ENCODE results near the gene UNC13C. TPM values are rescaled to one million over a fixed set of nuclear protein-coding genes. Genes with fewer than 3 reads are reported as not detected.

Gene UNC13C
- total and polyA plus RNA-seq, 4 donors: 0.05 to 16.0 (median 0.12) TPM; not detected in 1

DNA sequence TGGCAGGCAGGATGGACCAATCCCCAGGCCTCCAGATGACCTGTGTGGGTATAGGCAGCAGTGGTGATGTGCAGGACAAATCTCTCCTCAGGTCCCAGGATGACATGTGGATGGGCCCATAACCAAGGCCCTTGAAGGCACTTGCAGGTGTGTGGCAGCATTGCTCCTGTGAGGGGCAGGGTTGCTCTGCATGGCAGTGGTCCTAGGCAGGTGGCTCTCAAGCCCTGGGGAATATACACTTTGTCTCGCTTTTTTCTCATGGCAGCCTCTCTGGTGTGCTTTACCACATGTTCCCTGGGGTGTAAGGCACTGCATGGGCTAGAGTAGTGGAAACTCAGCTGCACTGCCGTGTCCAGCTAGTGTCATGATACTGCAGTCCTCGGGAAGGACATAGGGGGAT is 503.6 kb downstream of the UNC13C start:
- Histone ChIP-seq H3K36me3 (ENCODE audit: control insufficient read depth in 4 of 4, insufficient read depth in 4 of 4, low read length in 4 of 4) (no peaks in the 10 kb centered on the region), H3K4me3 (no peak overlapping the region), H3K4me1 (ENCODE audit: control insufficient read depth in 5 of 5, insufficient read depth in 5 of 5, low read length in 5 of 5) (no peaks in the 10 kb centered on the region), H3K9ac (ENCODE audit: insufficient read depth in 1 of 2, low read length in 2 of 2) (no peak overlapping the region), H3K27me3 (ENCODE audit: control insufficient read depth in 3 of 3, insufficient read depth in 3 of 3, low read length in 2 of 3) (no peaks in the 10 kb centered on the region), H3K9me3 (ENCODE audit: control insufficient read depth in 4 of 4, insufficient read depth in 3 of 4, low read length in 3 of 4) (peaks cover 0 to 2% (median 0%) of the 10 kb centered on the region in 4 donors), H3K27ac (ENCODE audit: low read depth in 1 of 2, low read length in 1 of 2) (no peak overlapping the region)
- no peak for DNase-seq
- 79 to 92% methylated on average over 3 of the region's 3 CpGs for WGBS, 2 donors
- TF ChIP-seq, protein P1, sequence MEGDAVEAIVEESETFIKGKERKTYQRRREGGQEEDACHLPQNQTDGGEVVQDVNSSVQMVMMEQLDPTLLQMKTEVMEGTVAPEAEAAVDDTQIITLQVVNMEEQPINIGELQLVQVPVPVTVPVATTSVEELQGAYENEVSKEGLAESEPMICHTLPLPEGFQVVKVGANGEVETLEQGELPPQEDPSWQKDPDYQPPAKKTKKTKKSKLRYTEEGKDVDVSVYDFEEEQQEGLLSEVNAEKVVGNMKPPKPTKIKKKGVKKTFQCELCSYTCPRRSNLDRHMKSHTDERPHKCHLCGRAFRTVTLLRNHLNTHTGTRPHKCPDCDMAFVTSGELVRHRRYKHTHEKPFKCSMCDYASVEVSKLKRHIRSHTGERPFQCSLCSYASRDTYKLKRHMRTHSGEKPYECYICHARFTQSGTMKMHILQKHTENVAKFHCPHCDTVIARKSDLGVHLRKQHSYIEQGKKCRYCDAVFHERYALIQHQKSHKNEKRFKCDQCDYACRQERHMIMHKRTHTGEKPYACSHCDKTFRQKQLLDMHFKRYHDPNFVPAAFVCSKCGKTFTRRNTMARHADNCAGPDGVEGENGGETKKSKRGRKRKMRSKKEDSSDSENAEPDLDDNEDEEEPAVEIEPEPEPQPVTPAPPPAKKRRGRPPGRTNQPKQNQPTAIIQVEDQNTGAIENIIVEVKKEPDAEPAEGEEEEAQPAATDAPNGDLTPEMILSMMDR (IDR thresholded peaks at IDR 0.05; ENCODE audit: control extremely low read depth, extremely low read depth): no peak
- no peak for ATAC-seq (ENCODE audit: insufficient read depth, low FRiP score)

DNA sequence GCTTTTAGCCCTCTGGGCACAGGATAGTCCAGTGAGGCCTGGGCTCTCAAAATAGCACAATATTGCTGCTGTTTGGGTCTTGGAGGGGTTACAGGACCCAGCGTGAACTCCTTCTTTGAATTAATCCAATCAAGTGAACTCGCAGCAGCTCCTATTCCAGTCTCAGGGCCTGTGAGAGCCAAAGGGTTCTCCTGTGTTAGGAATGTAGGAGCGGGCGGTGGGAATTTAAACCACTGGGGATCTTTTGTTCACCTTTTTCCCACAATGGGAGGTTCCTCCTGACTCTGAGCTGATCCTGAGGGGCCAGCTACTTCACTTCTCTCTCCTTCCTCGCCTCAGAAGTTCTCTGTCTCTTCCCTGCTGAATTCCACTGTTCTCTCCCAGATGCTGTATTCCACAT is 504.0 kb downstream of the UNC13C start:
- TF ChIP-seq, protein P1 (IDR thresholded peaks at IDR 0.05; ENCODE audit: control extremely low read depth, extremely low read depth): no peak
- Histone ChIP-seq H3K4me3 (no peak overlapping the region), H3K36me3 (ENCODE audit: control insufficient read depth in 4 of 4, insufficient read depth in 4 of 4, low read length in 4 of 4) (no peaks in the 10 kb centered on the region), H3K4me1 (ENCODE audit: control insufficient read depth in 5 of 5, insufficient read depth in 5 of 5, low read length in 5 of 5) (no peaks in the 10 kb centered on the region), H3K27me3 (ENCODE audit: control insufficient read depth in 3 of 3, insufficient read depth in 3 of 3, low read length in 2 of 3) (no peaks in the 10 kb centered on the region), H3K9ac (ENCODE audit: insufficient read depth in 1 of 2, low read length in 2 of 2) (no peak overlapping the region), H3K27ac (ENCODE audit: low read depth in 1 of 2, low read length in 1 of 2) (no peak overlapping the region), H3K9me3 (ENCODE audit: control insufficient read depth in 4 of 4, insufficient read depth in 3 of 4, low read length in 3 of 4) (peaks cover 0 to 2% (median 0%) of the 10 kb centered on the region in 4 donors)
- no peak for DNase-seq
- 91 to 97% methylated on average over 5 of the region's 5 CpGs for WGBS, 2 donors
- ATAC-seq (ENCODE audit: insufficient read depth, low FRiP score): no peak

DNA sequence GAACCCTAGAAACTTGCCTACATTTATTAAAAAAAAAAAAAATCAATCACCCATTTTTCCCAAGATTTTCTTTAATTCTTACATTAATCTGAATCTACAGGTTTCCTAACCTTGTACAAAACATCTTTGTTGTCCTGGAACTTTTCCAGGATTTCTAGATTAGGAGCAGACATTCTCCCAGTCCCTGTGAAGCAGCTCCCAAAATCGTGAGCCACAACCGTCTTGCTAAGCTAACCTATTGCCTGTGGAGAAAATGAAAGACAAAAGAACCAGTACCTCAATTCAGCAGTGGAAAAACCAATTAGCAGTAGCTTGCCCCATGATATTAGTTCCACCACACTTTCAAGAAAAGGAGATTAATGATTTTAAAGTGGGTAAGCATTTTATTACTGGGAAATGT is 522.1 kb downstream of the UNC13C start:
- ATAC-seq (ENCODE audit: insufficient read depth, low FRiP score) (no peak), DNase-seq (no peak)
- Histone ChIP-seq H3K4me1 (ENCODE audit: control insufficient read depth in 5 of 5, insufficient read depth in 5 of 5, low read length in 5 of 5) (peaks cover 0 to 15% (median 0%) of the 10 kb centered on the region in 5 donors), H3K4me3 (no peak overlapping the region), H3K9me3 (ENCODE audit: control insufficient read depth in 4 of 4, insufficient read depth in 3 of 4, low read length in 3 of 4) (no peaks in the 10 kb centered on the region), H3K36me3 (ENCODE audit: control insufficient read depth in 4 of 4, insufficient read depth in 4 of 4, low read length in 4 of 4) (peaks cover 0 to 4% (median 1%) of the 10 kb centered on the region in 4 donors), H3K27ac (ENCODE audit: low read depth in 1 of 2, low read length in 1 of 2) (no peak overlapping the region), H3K27me3 (ENCODE audit: control insufficient read depth in 3 of 3, insufficient read depth in 3 of 3, low read length in 2 of 3) (no peaks in the 10 kb centered on the region), H3K9ac (ENCODE audit: insufficient read depth in 1 of 2, low read length in 2 of 2) (no peak overlapping the region)
- TF ChIP-seq, protein P1 (IDR thresholded peaks at IDR 0.05; ENCODE audit: control extremely low read depth, extremely low read depth): no peak
- 81 to 87% methylated on average over 2 of the region's 2 CpGs for WGBS, 2 donors

Measured in lung (tissue), 12 donors.